HepG2 (cell line): ENCODE measurements around the gene PDHA1. TPM values are rescaled to one million over a fixed set of nuclear protein-coding genes. Genes with fewer than 3 reads are reported as not detected.

Source experiments
- BRF2 ChIP-seq: sonication (generic); formaldehyde crosslinking; IDR thresholded peaks from 2 replicates; pipeline ENCODE4 v1.8.1; 2022; ENCODE audit warnings: mild to moderate bottlenecking, missing genetic modification reagents
- DR1 ChIP-seq: sonication (generic); formaldehyde crosslinking; IDR thresholded peaks from 2 replicates; pipeline ENCODE4 v1.8.0; 2021; ENCODE audit warnings: mild to moderate bottlenecking, missing genetic modification reagents, inconsistent platforms
- GABPB1 ChIP-seq: IDR thresholded peaks from 2 replicates; pipeline ENCODE4 v1.6.1; 2016; ENCODE audit warnings: mild to moderate bottlenecking, missing genetic modification reagents, moderate library complexity, missing compliant biosample characterization
- HCFC1 ChIP-seq: fragments of 150-350 bp; IDR thresholded peaks from 2 replicates; pipeline ENCODE4 v1.6.1; 2014; ENCODE audit warnings: low read depth, low read length
- HIC2 ChIP-seq: sonication (generic); formaldehyde crosslinking; IDR thresholded peaks from 2 replicates; pipeline ENCODE4 v1.9.0; 2022; ENCODE audit warnings: low read depth, missing genetic modification reagents
- HIVEP1 ChIP-seq: sonication (generic); formaldehyde crosslinking; IDR thresholded peaks from 2 replicates; pipeline ENCODE4 v1.4.0; 2020; ENCODE audit warnings: mild to moderate bottlenecking, missing genetic modification reagents
- HMGXB4 ChIP-seq, 2 experiments: sonication (generic) in 1 of 2; formaldehyde crosslinking in 1 of 2; IDR thresholded peaks; 2 replicates each; pipeline versions ENCODE4 v1.4.0 to v1.6.1; 2018 to 2020; ENCODE audit warnings: missing genetic modification reagents in 2 of 2, borderline replicate concordance in 1 of 2, low read depth in 1 of 2, mild to moderate bottlenecking in 1 of 2, missing biosample characterization in 1 of 2
- KLF6 ChIP-seq: IDR thresholded peaks from 2 replicates; pipeline ENCODE4 v1.8.0; 2016; ENCODE audit warnings: missing biosample characterization, missing genetic modification reagents
- MYPOP ChIP-seq: sonication (generic); formaldehyde crosslinking; IDR thresholded peaks from 2 replicates; pipeline ENCODE4 v1.8.1; 2023; ENCODE audit warnings: mild to moderate bottlenecking, moderate library complexity, missing genetic modification reagents
- PHF8 ChIP-seq: sonication (generic); formaldehyde crosslinking; IDR thresholded peaks from 2 replicates; pipeline ENCODE4 v1.5.0; 2020; ENCODE audit warnings: missing genetic modification reagents
- SP2 ChIP-seq: sonication (generic); formaldehyde crosslinking; IDR thresholded peaks from 2 replicates; pipeline ENCODE4 v1.5.1; 2020; ENCODE audit warnings: mild to moderate bottlenecking, missing genetic modification reagents
- SP4 ChIP-seq: sonication (generic); formaldehyde crosslinking; IDR thresholded peaks from 2 replicates; pipeline ENCODE4 v1.8.1; 2023; ENCODE audit warnings: mild to moderate bottlenecking, missing genetic modification reagents
- TBX2 ChIP-seq: sonication (generic); formaldehyde crosslinking; IDR thresholded peaks from 2 replicates; pipeline ENCODE4 v1.5.0; 2020; ENCODE audit warnings: missing genetic modification reagents, mild to moderate bottlenecking, borderline replicate concordance
- TEF ChIP-seq: sonication (generic); formaldehyde crosslinking; IDR thresholded peaks from 2 replicates; pipeline ENCODE4 v1.5.0; 2020; ENCODE audit warnings: missing genetic modification reagents
- TFAP4 ChIP-seq: sonication (generic); IDR thresholded peaks from 2 replicates; pipeline ENCODE4 v1.6.1; 2016; ENCODE audit warnings: low read depth, borderline replicate concordance
- ZNF513 ChIP-seq: sonication (generic); formaldehyde crosslinking; conservative IDR thresholded peaks from 2 replicates; pipeline ENCODE4 v1.5.0; 2020; ENCODE audit warnings: missing genetic modification reagents
- ZNF605 ChIP-seq: sonication (generic); formaldehyde crosslinking; IDR thresholded peaks from 2 replicates; pipeline ENCODE4 v1.8.0; 2022; ENCODE audit warnings: mild to moderate bottlenecking, missing genetic modification reagents
- ZSCAN21 ChIP-seq: sonication (generic); formaldehyde crosslinking; IDR thresholded peaks from 2 replicates; pipeline ENCODE4 v1.8.0; 2022; ENCODE audit warnings: mild to moderate bottlenecking, missing genetic modification reagents, moderate library complexity, borderline replicate concordance
- polyA plus RNA-seq, 8 experiments: library from polyadenylated mRNA; depleted of rRNA in 3 of 8; stranded (reverse) in 7 of 8; unstranded in 1 of 8; fragments of >200 nt; fragmentation: Illumina TruSeq in 4 of 8; extraction: Trizol in 4 of 8; gene quantifications; 2 replicates each; pipeline versions ENCODE4 v1.2.1 to v1.2.3, GENCODE V29; 2011 to 2016; ENCODE audit warnings: low read depth in 4 of 8, missing spikeins in 1 of 8, mixed read lengths in 1 of 8; ENCODE audit not compliant: insufficient read depth in 1 of 8
- total RNA-seq, 5 experiments: library from RNA; depleted of rRNA; stranded (reverse); fragments of >200 nt; fragmentation: Illumina TruSeq; extraction: Trizol; gene quantifications; 2 replicates each; pipeline ENCODE4 v1.2.3, GENCODE V29; 2016; ENCODE audit warnings: low read depth in 1 of 5

Gene PDHA1
- total and polyA plus RNA-seq, 2 of the 13 experiments (the other 11 are each of a cell fraction or from before 2014, with no cell fraction given) = 177 to 249 TPM

GRCh38 chrX:19343535-19344408, at the start of gene PDHA1 (continued):
- TF ChIP-seq HMGXB4 (CRISPR knock-in tag; IDR thresholded peaks at IDR 0.05; ENCODE audit: borderline replicate concordance in 1 of 2, low read depth in 1 of 2) (0 out of 4 replicates have a peak, but pooled peaks of 1 of the 2 experiments have one; percentile 32), MYPOP (CRISPR knock-in tag) (peak; percentile 37; the same call in 1 of the 2 replicates), DR1 (CRISPR knock-in tag) (no peak; the same call in 1 of the 2 replicates), ZNF513 (CRISPR knock-in tag) (no peak), BRF2 (CRISPR knock-in tag) (no peak), KLF6 (CRISPR knock-in tag) (0 out of 2 replicates have a peak, but pooled peaks have one; percentile 46), PHF8 (CRISPR knock-in tag) (peak; percentile 88), ZNF605 (peak; percentile 49; the same call in 1 of the 2 replicates), HIC2 (CRISPR knock-in tag) (no peak), GABPB1 (peak; percentile 76; the same call in 1 of the 2 replicates), TEF (no peak), SP2 (CRISPR knock-in tag) (peak; percentile 86), SP4 (CRISPR knock-in tag) (peak; percentile 96), TBX2 (CRISPR knock-in tag) (peak; percentile 50; the same call in 1 of the 2 replicates), HCFC1 (peak; percentile 46), HIVEP1 (CRISPR knock-in tag) (0 out of 2 replicates have a peak, but pooled peaks have one; percentile 21), ZSCAN21 (CRISPR knock-in tag) (no peak), TFAP4 (peak; percentile 39; the same call in 1 of the 2 replicates)
